GM12865 (cell line): ENCODE results near the gene CERS3.

Experiments used
- DNase-seq: peaks from one replicate; pipeline ENCODE4 v3.0.0; 2010; ENCODE audit warnings: low read depth
- H3K4me3 ChIP-seq: 2 replicates; pipeline ENCODE4 v1.5.1; 2011; ENCODE audit warnings: mild to moderate bottlenecking, low read depth, low read length, control low read depth
- TF ChIP-seq, protein P1 (sequence below): IDR thresholded peaks from 2 replicates; pipeline ENCODE4 v1.5.1; 2011; ENCODE audit warnings: low read length, control low read depth, low read depth, inconsistent platforms; ENCODE audit not compliant: insufficient read depth; ENCODE audit errors: missing control alignments

CERS3 gene

DNA sequence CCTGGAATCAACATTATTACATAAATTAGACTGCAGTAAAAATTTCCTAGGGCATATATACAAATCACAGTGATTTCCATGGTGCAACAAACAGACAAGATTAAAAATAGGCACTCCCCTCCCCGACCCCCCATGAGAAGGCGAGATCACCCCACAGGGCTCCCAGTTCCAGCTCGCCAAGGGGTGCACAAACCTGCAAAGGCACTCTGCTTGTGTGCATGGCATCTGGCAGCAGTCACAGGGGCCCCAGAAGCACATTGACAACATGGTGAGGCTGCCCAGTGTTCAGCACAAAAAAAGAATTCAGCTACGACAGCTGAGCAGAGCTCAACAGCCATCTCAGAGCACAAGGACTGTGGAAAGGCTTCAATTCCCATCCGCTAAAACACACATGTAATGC, 19.2 kb upstream of the CERS3 start:
- TF ChIP-seq, protein P1, sequence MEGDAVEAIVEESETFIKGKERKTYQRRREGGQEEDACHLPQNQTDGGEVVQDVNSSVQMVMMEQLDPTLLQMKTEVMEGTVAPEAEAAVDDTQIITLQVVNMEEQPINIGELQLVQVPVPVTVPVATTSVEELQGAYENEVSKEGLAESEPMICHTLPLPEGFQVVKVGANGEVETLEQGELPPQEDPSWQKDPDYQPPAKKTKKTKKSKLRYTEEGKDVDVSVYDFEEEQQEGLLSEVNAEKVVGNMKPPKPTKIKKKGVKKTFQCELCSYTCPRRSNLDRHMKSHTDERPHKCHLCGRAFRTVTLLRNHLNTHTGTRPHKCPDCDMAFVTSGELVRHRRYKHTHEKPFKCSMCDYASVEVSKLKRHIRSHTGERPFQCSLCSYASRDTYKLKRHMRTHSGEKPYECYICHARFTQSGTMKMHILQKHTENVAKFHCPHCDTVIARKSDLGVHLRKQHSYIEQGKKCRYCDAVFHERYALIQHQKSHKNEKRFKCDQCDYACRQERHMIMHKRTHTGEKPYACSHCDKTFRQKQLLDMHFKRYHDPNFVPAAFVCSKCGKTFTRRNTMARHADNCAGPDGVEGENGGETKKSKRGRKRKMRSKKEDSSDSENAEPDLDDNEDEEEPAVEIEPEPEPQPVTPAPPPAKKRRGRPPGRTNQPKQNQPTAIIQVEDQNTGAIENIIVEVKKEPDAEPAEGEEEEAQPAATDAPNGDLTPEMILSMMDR, result no peak
- H3K4me3 ChIP-seq, result no peak overlapping the region
- no peak for DNase-seq

- no peak for DNase-seq
- no peak overlapping the region for H3K4me3 ChIP-seq
- TF ChIP-seq, protein P1, result no peak
Observed at GRCh38 chr15:100544946-100545345, 16.2 kb upstream of the CERS3 start.

- H3K4me3 ChIP-seq, result no peak overlapping the region
- no peak for DNase-seq
- TF ChIP-seq, protein P1, result no peak
Observed at GRCh38 chr15:100544338-100544841, 15.6 kb upstream of the CERS3 start.

DNA sequence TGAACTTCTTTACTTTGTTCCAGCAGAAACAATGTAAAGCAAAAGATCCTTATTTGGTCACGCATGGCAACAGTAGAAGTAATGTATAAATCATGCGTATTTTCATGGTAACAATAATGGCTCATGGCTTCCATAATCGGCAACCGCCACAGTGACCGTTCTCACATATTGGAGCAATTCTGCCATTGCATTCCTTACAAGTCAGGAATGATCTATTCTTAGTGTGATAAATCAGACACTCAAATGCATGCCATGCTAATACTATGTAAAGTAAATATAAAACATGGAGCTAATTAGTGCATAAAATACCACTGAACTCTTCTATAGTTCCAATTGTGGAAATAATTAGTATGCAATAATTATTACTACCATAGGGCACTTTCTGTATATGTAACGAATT, 13.5 kb upstream of the CERS3 start:
- TF ChIP-seq, protein P1, result no peak
- no peak for DNase-seq
- H3K4me3 ChIP-seq, result no peak overlapping the region

- H3K4me3 ChIP-seq, result no peak overlapping the region
- peak; percentile 34 for DNase-seq
- TF ChIP-seq, protein P1, result no peak
Observed at GRCh38 chr15:100537331-100537730, 8.6 kb upstream of the CERS3 start.

DNA sequence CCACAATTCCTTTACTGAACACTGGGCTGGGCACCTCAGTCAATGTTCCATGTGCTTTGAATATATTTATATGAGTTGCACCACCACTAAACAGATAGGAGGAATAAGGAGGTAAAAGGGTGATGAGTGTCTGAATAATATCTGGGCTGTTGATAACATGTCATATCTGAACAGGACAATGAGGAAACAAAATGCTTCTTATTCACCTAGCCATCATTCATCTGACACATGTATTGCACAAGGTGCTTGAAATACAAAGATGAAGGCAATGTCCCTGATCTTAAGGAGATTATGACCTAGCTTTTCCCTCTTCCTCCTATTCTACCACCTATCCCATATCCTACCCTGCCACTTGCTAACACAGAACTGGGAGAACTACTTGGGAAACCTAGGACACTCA, 8.0 kb upstream of the CERS3 start:
- no peak overlapping the region for H3K4me3 ChIP-seq
- TF ChIP-seq, protein P1, result no peak
- no peak for DNase-seq

DNA sequence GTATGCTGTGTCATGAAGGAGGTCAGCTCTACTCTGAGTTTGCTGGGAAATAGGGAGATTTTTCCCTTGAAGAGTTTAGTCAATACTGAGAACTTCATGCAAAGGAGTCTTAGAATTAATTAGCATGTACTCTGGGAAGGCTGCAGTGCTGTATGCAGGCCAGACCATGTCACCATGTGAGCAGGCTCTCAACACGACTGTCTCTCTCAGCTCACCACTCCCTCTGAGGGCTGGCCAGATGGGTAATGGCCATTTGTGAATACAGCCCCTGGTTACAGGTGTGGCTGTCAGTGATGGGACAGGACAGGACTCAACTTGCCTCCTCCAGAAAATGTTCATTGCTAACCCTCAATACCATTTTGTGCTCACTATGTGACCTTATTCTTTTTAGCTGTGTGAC, 5.1 kb upstream of the CERS3 start:
- H3K4me3 ChIP-seq, result no peak overlapping the region
- TF ChIP-seq, protein P1, result no peak
- DNase-seq, result no peak
